ENCODE measurements around the gene BLVRB.

BLVRB gene

DNA sequence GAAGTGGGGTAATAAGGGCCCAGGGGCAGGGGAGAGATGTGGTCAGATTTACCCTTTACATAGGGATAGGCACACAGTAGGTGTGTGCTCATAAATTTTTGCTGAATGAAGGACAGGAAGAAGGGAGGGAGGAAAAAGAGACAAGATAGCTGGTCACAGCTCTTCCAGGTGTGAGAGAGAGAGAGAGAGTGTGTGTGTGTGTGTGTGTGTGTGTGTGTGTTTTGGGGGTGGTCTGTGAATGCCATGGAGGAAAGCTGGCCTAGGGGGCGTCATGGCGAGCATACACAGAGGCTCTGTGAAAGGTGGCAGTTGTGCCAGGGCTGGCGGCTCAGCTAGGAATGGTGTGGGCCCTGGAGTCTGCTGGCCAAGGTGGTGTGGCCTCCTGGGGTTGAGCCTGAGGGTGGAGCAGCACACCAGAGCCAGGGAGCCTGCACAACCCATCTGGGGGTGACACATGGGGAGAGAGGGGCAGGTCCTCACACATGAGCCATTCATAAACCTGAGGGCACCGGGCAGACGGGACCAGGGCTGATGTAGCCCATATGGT lies 46.4 kb downstream of the BLVRB start:
- TF ChIP-seq, protein P1, sequence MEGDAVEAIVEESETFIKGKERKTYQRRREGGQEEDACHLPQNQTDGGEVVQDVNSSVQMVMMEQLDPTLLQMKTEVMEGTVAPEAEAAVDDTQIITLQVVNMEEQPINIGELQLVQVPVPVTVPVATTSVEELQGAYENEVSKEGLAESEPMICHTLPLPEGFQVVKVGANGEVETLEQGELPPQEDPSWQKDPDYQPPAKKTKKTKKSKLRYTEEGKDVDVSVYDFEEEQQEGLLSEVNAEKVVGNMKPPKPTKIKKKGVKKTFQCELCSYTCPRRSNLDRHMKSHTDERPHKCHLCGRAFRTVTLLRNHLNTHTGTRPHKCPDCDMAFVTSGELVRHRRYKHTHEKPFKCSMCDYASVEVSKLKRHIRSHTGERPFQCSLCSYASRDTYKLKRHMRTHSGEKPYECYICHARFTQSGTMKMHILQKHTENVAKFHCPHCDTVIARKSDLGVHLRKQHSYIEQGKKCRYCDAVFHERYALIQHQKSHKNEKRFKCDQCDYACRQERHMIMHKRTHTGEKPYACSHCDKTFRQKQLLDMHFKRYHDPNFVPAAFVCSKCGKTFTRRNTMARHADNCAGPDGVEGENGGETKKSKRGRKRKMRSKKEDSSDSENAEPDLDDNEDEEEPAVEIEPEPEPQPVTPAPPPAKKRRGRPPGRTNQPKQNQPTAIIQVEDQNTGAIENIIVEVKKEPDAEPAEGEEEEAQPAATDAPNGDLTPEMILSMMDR (IDR thresholded peaks at IDR 0.05; ENCODE audit: low read depth, low read length), result no peak
- in situ Hi-C loops (cut with HindIII; ENCODE audit: low sequenced_read_pairs), result no loop called here
- DNase-seq (ENCODE audit: low read depth, low spot score), result no peak
- no peak overlapping the region for H3K4me3 ChIP-seq (ENCODE audit: low read depth, low read length)

DNA sequence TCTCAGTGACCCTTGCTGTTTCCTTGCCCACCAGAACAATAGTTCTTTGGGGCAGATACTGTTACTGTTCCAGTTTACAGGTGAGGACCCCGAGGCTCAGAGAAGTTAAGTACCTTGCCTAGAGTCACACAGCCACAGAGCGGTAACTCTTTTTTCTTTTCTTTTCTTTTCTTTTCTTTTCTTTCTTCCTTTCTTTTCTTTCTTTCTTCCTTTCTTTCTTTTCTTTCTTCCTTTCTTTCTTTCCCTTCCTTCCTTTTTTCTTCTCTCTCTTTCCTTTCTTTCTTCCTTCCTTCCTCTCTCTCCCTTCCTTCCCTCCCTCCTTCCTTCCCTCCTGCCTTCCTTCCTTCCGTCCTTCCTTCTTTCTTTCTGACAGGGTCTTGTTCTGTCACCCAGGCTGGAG lies 47.5 kb downstream of the BLVRB start:
- H3K4me3 ChIP-seq (ENCODE audit: low read depth, low read length), result no peak overlapping the region
- TF ChIP-seq, protein P1 (IDR thresholded peaks at IDR 0.05; ENCODE audit: low read depth, low read length), result no peak
- no peak for DNase-seq (ENCODE audit: low read depth, low spot score)
- in situ Hi-C loops (cut with HindIII; ENCODE audit: low sequenced_read_pairs), result no loop called here

DNA sequence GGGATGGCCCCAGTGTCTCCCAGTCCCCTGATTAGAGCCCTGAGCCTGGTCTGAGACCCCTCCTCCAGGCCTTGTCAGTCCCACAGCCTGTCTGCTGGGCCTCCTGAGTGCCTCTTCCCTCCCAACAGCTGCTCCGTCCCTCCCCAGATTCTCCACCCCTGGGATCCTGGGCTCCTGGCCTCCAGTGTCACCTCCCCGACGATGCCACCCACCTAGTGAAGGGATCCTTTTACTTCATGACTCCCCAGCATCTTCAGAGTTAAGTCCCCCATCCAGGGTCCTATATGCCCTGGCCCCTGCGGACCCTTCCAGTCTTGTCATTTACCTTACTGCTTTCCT lies 47.9 kb downstream of the BLVRB start:
- no peak for DNase-seq (ENCODE audit: low read depth, low spot score)
- TF ChIP-seq, protein P1 (IDR thresholded peaks at IDR 0.05; ENCODE audit: low read depth, low read length), result no peak
- H3K4me3 ChIP-seq (ENCODE audit: low read depth, low read length), result no peak overlapping the region
- in situ Hi-C loops (cut with HindIII; ENCODE audit: low sequenced_read_pairs), result no loop called here

DNA sequence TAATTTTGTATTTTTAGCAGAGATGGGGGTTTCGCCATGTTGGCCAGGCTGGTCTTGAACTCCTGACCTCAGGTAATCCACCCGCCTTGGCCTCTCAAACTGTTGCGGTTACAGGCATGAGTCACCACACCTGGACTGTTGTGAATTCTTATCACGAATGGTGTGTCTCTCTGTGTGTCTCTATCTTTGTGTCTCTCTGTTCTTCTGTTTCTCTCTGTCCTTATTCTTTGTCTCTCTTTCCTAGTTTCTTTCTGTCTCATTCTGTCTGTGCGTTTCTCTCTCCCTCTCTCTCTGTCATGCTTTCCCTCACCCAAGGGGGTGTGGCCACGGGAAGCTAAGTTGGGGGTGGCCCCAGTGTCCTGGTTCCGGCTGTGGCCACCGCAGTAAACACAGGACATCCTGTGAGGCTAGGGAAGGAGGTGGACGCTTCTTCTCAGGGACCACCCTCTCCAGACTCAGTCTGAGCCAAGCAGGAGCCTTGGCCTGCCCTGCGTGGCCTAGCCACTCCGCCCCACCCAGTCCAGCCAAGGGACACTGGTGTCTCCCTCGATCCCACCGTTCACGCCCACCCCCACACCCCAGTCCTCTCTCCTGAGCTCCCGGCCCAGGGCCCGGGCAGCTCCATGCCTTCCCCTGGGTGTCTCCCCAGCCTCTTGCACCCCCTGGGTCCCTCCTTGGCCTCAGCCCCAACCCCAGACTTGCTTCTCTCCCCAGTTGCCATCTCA lies 48.5 kb downstream of the BLVRB start:
- in situ Hi-C loops (cut with HindIII; ENCODE audit: low sequenced_read_pairs), result no loop called here
- no peak overlapping the region for H3K4me3 ChIP-seq (ENCODE audit: low read depth, low read length)
- TF ChIP-seq, protein P1 (IDR thresholded peaks at IDR 0.05; ENCODE audit: low read depth, low read length), result no peak
- DNase-seq (ENCODE audit: low read depth, low spot score), result no peak

DNA sequence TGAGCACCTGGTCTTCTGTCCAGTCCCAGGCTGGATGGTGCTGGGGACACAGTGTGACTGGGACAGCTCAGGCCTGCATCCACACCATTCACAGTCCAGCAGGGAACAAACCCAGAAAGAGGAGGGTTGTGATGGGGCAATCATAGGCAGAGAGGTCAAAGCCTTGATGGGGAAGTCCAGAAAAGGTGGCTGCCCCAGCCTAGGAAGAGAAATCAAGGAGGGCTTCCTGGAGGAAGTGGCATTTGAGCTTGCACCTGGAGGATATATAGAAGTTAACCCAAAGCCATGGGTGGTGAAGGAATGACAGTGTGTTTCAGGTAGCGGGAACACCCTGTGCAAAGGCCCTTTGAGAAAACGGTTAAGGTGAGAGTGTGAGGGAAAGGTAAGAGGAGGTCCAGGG lies 49.8 kb downstream of the BLVRB start:
- TF ChIP-seq, protein P1 (IDR thresholded peaks at IDR 0.05; ENCODE audit: low read depth, low read length), result no peak
- no peak for DNase-seq (ENCODE audit: low read depth, low spot score)
- H3K4me3 ChIP-seq (ENCODE audit: low read depth, low read length), result no peak overlapping the region
- in situ Hi-C loops (cut with HindIII; ENCODE audit: low sequenced_read_pairs), result no loop called here

DNA sequence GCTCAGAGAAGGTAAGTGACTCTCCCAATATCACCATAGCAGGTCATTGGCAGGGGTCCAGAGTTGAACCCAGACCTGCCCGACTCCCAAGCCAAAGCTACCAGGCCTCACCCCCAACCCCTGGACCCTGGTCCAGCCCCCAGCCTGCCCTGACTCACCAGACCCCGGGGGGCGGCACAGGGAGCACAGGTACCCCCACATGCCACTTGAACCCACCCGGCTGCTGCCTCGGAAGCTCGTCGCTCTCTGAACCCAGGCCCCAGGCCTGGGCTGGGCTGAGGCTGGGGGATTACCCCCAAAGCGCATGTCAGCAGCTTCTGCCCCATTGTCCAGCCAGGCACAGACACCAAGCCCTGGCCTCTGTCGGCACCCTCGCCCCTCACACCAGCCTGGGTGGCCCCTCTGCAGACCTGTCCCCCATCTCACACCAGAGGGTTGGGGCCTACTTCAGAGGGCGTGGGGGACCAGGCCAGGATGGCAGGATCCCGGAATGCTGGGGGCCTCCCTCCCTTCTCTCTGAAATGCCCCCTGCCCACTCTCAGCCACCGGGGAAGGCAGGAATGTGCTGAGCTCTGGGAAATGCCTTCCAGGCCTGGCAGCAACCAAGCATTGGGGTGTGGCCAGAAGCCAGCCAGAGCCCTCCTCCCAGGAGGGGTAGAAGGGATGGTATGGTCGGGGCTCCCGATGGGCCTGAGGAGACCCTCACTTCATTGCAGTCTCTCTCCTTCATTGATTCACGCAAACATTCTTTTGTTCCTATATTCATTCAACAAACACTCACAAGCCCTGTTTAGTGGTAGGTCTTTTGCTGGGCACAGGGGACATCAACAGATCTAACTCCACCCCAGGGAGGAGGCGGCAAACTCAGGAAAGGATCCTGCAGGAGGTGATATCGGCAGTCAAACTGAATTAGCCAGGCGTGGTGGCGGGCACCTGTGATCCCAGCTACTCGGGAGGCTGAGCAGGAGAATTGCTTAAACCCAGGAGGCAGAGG lies 50.7 kb downstream of the BLVRB start:
- in situ Hi-C loops (cut with HindIII; ENCODE audit: low sequenced_read_pairs), result no loop called here
- no peak for DNase-seq (ENCODE audit: low read depth, low spot score)
- no peak overlapping the region for H3K4me3 ChIP-seq (ENCODE audit: low read depth, low read length)
- TF ChIP-seq, protein P1 (IDR thresholded peaks at IDR 0.05; ENCODE audit: low read depth, low read length), result no peak

Measured in astrocyte of the spinal cord (primary cell).